Mesendoderm (in vitro differentiated cells): ENCODE measurements around the gene PPT2. TPM values are rescaled to one million over a fixed set of nuclear protein-coding genes. Genes with fewer than 3 reads are reported as not detected.

Source experiments
- DNase-seq: peaks from one replicate; pipeline ENCODE4 v3.0.0; 2013
- H2AK5ac ChIP-seq: 2 replicates; pipeline ENCODE4 v1.6.1; 2013; ENCODE audit warnings: low read length, inconsistent platforms
- H2BK120ac ChIP-seq: 2 replicates; pipeline ENCODE4 v1.6.1; 2013; ENCODE audit warnings: low read depth, mild to moderate bottlenecking, low read length, moderate library complexity, mixed read lengths
- H2BK15ac ChIP-seq: replicated peaks from 2 replicates; pipeline ENCODE4 v1.6.1; 2013; ENCODE audit warnings: low read depth, mild to moderate bottlenecking, moderate library complexity
- H2BK5ac ChIP-seq: 2 replicates; pipeline ENCODE4 v1.6.1; 2013; ENCODE audit warnings: low read length, inconsistent platforms
- H3K18ac ChIP-seq: 2 replicates; pipeline ENCODE4 v1.6.1; 2013; ENCODE audit warnings: mild to moderate bottlenecking, low read length, mixed read lengths
- H3K23ac ChIP-seq: one replicate; pipeline ENCODE4 v1.6.1; 2013; ENCODE audit warnings: low read length
- H3K27ac ChIP-seq: 2 replicates; pipeline ENCODE4 v1.5.1; 2013; ENCODE audit warnings: low read depth, mild to moderate bottlenecking, inconsistent platforms, low read length, moderate library complexity
- H3K27me3 ChIP-seq: 2 replicates; pipeline ENCODE4 v1.6.1; 2013; ENCODE audit warnings: low read length, control low read depth, mild to moderate bottlenecking, inconsistent platforms; ENCODE audit not compliant: insufficient read depth, poor library complexity
- H3K36me3 ChIP-seq: 2 replicates; pipeline ENCODE4 v1.6.1; 2013; ENCODE audit warnings: low read length, inconsistent platforms; ENCODE audit not compliant: control insufficient read depth, insufficient read depth
- H3K4ac ChIP-seq: one replicate; pipeline ENCODE4 v1.6.1; 2013; ENCODE audit warnings: low read depth, mild to moderate bottlenecking, low read length, moderate library complexity
- H3K4me1 ChIP-seq: 2 replicates; pipeline ENCODE4 v1.6.1; 2013; ENCODE audit warnings: low read depth, low read length, inconsistent platforms; ENCODE audit not compliant: control insufficient read depth
- H3K4me2 ChIP-seq: 2 replicates; pipeline ENCODE4 v1.6.1; 2013; ENCODE audit warnings: low read length
- H3K4me3 ChIP-seq: 2 replicates; pipeline ENCODE4 v1.5.1; 2013; ENCODE audit warnings: mild to moderate bottlenecking, low read length
- H3K56ac ChIP-seq: one replicate; pipeline ENCODE4 v1.6.1; 2013; ENCODE audit warnings: low read length
- H3K79me1 ChIP-seq: 2 replicates; pipeline ENCODE4 v1.6.1; 2013; ENCODE audit warnings: low read length, inconsistent platforms
- H3K79me2 ChIP-seq: 2 replicates; pipeline ENCODE4 v1.6.1; 2013; ENCODE audit warnings: mild to moderate bottlenecking, low read length; ENCODE audit not compliant: control insufficient read depth, insufficient read depth
- H3K9ac ChIP-seq: 2 replicates; pipeline ENCODE4 v1.6.1; 2013; ENCODE audit warnings: low read length, inconsistent platforms
- H4K5ac ChIP-seq: one replicate; pipeline ENCODE4 v1.6.1; 2013; ENCODE audit warnings: low read length
- H4K8ac ChIP-seq: one replicate; pipeline ENCODE4 v1.6.1; 2013; ENCODE audit warnings: low read depth, mild to moderate bottlenecking, control low read depth, low read length, moderate library complexity
- WGBS: extraction: QIAGEN DNeasy Blood & Tissue Kit; methylation state at CpG from one replicate; pipeline ENCODE4 v1.1.7; 2013; ENCODE audit warnings: low lambda C conversion rate, missing lambda C conversion rate; ENCODE audit not compliant: insufficient coverage; ENCODE audit errors: extremely low coverage; 5-methylcytosine and 5-hydroxymethylcytosine counted together
- polyA plus RNA-seq, 2 experiments: library from polyadenylated mRNA; stranded (reverse); fragments of 200-250 nt; gene quantifications; one replicate each; pipeline ENCODE4 v1.2.3, GENCODE V29; 2013

The PPT2 gene
- polyA plus RNA-seq (2013, experiment 1 of 2), result 24.5 TPM
- polyA plus RNA-seq (2013, experiment 2 of 2), result 23.9 TPM

- no CpG with 5 or more reads among the region's 52 CpGs for WGBS
Measured at GRCh38 chr6:32153564-32154513, at the start of gene PPT2. PPT2 (plus strand) TSS chr6:32154141; CDS start chr6:32154595, 454 bp downstream.

GRCh38 chr6:32105433-32105832, 48.5 kb upstream of the PPT2 start:
- H3K4me3 ChIP-seq, result no peak overlapping the region
- H2BK5ac ChIP-seq, result no peak overlapping the region
- no peak overlapping the region for H3K56ac ChIP-seq
- H4K5ac ChIP-seq, result no peak overlapping the region
- H3K36me3 ChIP-seq, result no peaks in the 10 kb centered on the region
- H3K79me1 ChIP-seq, result no peaks in the 10 kb centered on the region
- no peak overlapping the region for H2BK15ac ChIP-seq
- H3K4me2 ChIP-seq, result no peak overlapping the region
- no peak overlapping the region for H2AK5ac ChIP-seq
- no CpG with 5 or more reads among the region's 4 CpGs for WGBS
- peak; percentile 35 for DNase-seq
- no peak overlapping the region for H3K4ac ChIP-seq
- no peak overlapping the region for H3K18ac ChIP-seq
- no peak overlapping the region for H4K8ac ChIP-seq
- no peaks in the 10 kb centered on the region for H3K79me2 ChIP-seq
- peaks cover 3% of the 10 kb centered on the region for H3K27me3 ChIP-seq
- no peak overlapping the region for H3K27ac ChIP-seq
- no peak overlapping the region for H3K9ac ChIP-seq
- H3K23ac ChIP-seq, result no peak overlapping the region
- no peaks in the 10 kb centered on the region for H3K4me1 ChIP-seq
- no peak overlapping the region for H2BK120ac ChIP-seq

More at GRCh38 chr6:32153564-32154513, at the start of gene PPT2:
- H3K79me1 ChIP-seq, result peaks cover 8% of the 10 kb centered on the region
- peak within 1 kb of the TSS; percentile 71 for H4K5ac ChIP-seq
- peak within 1 kb of the TSS; percentile 99 for H3K23ac ChIP-seq
- DNase-seq, result peak; percentile 98
- H3K27ac ChIP-seq, result peak within 1 kb of the TSS; percentile 82
- peak within 1 kb of the TSS; percentile 96 for H3K9ac ChIP-seq
- H3K4me1 ChIP-seq, result peaks cover 15% of the 10 kb centered on the region
- no peaks in the 10 kb centered on the region for H3K79me2 ChIP-seq
- no peaks in the 10 kb centered on the region for H3K27me3 ChIP-seq
- H3K4me2 ChIP-seq, result peak within 1 kb of the TSS; percentile 97
- peak within 1 kb of the TSS; percentile 34 for H2BK120ac ChIP-seq
- peak within 1 kb of the TSS; percentile 84 for H2BK5ac ChIP-seq
- H2BK15ac ChIP-seq, result no peak within 1 kb of the TSS
- peak within 1 kb of the TSS; percentile 97 for H3K56ac ChIP-seq
- H3K18ac ChIP-seq, result peak within 1 kb of the TSS; percentile 45
- H3K4ac ChIP-seq, result peak within 1 kb of the TSS; percentile 67
- H3K4me3 ChIP-seq, result peak within 1 kb of the TSS; percentile 95
- H2AK5ac ChIP-seq, result peak within 1 kb of the TSS; percentile 85
- H3K36me3 ChIP-seq, result peaks cover 2% of the 10 kb centered on the region
- H4K8ac ChIP-seq, result no peak within 1 kb of the TSS

DNA sequence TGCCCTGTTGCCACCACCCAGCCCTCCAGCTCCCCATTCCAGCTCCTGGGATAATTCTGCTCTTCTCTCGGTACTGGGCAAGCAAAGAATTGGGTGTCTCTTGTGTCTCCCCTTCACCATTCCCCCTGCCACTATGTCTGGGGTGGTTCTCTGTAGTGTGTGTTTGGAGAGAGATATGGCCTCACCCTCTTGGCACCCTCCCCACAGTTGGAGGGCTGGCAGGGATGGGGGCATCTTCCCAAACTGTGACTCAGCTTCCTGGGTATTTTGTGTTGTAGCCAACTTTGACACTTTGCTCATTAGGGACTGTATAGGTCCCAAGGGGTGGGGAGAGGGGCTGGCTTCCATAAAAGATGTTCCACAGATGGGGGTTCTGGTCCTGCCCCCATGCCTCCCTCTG, 46.5 kb upstream of the PPT2 start:
- Histone ChIP-seq H3K4me3 (no peak overlapping the region), H3K27me3 (peaks cover 3% of the 10 kb centered on the region), H3K36me3 (no peaks in the 10 kb centered on the region), H3K27ac (no peak overlapping the region), H3K79me2 (no peaks in the 10 kb centered on the region), H3K79me1 (no peaks in the 10 kb centered on the region), H3K4me2 (no peak overlapping the region), H4K8ac (no peak overlapping the region), H2BK5ac (no peak overlapping the region), H3K23ac (no peak overlapping the region), H3K4me1 (no peaks in the 10 kb centered on the region), H3K18ac (no peak overlapping the region), H3K56ac (no peak overlapping the region), H3K4ac (no peak overlapping the region), H3K9ac (no peak overlapping the region), H2BK120ac (no peak overlapping the region), H4K5ac (no peak overlapping the region), H2AK5ac (no peak overlapping the region), H2BK15ac (no peak overlapping the region)
- DNase-seq, result no peak
- no CpG with 5 or more reads among the region's 1 CpG for WGBS

- Histone ChIP-seq H3K4me2 (no peak overlapping the region), H2AK5ac (no peak overlapping the region), H2BK5ac (no peak overlapping the region), H3K18ac (no peak overlapping the region), H3K9ac (no peak overlapping the region), H3K4ac (no peak overlapping the region), H3K27ac (no peak overlapping the region), H3K4me3 (no peak overlapping the region), H4K8ac (no peak overlapping the region), H3K27me3 (peaks cover 3% of the 10 kb centered on the region), H3K56ac (no peak overlapping the region), H3K79me1 (no peaks in the 10 kb centered on the region), H3K23ac (no peak overlapping the region), H3K79me2 (no peaks in the 10 kb centered on the region), H2BK15ac (no peak overlapping the region), H2BK120ac (no peak overlapping the region), H4K5ac (no peak overlapping the region), H3K36me3 (no peaks in the 10 kb centered on the region), H3K4me1 (no peaks in the 10 kb centered on the region)
- no peak for DNase-seq
- WGBS, result no CpG with 5 or more reads among the region's 15 CpGs
Measured at GRCh38 chr6:32108094-32108627, 45.8 kb upstream of the PPT2 start.

- H3K18ac ChIP-seq, result no peak overlapping the region
- H3K36me3 ChIP-seq, result no peaks in the 10 kb centered on the region
- no peak overlapping the region for H3K4me3 ChIP-seq
- no peak overlapping the region for H3K23ac ChIP-seq
- H3K27ac ChIP-seq, result no peak overlapping the region
- no peak overlapping the region for H3K4ac ChIP-seq
- DNase-seq, result no peak
- no peaks in the 10 kb centered on the region for H3K79me2 ChIP-seq
- no peak overlapping the region for H2BK15ac ChIP-seq
- WGBS, result no CpG with 5 or more reads among the region's 6 CpGs
- H4K8ac ChIP-seq, result no peak overlapping the region
- peaks cover 3% of the 10 kb centered on the region for H3K27me3 ChIP-seq
- H3K4me2 ChIP-seq, result no peak overlapping the region
- no peak overlapping the region for H2AK5ac ChIP-seq
- H3K56ac ChIP-seq, result no peak overlapping the region
- H3K79me1 ChIP-seq, result no peaks in the 10 kb centered on the region
- H2BK5ac ChIP-seq, result no peak overlapping the region
- H2BK120ac ChIP-seq, result no peak overlapping the region
- no peaks in the 10 kb centered on the region for H3K4me1 ChIP-seq
- H4K5ac ChIP-seq, result no peak overlapping the region
- H3K9ac ChIP-seq, result no peak overlapping the region
Measured at GRCh38 chr6:32108727-32109113, 45.2 kb upstream of the PPT2 start.
